Measurements from ENCODE around the gene SPO11.

Gene SPO11

GRCh38 chr20:57310821-57311514 is 18.6 kb upstream of the SPO11 start:
- DNase-seq: no peak

- no peak for DNase-seq
These were observed 17.5 kb upstream of the SPO11 start for GRCh38 chr20:57312138-57312537.

GRCh38 chr20:57313230-57313629 is 16.4 kb upstream of the SPO11 start:
- DNase-seq: no peak

DNA sequence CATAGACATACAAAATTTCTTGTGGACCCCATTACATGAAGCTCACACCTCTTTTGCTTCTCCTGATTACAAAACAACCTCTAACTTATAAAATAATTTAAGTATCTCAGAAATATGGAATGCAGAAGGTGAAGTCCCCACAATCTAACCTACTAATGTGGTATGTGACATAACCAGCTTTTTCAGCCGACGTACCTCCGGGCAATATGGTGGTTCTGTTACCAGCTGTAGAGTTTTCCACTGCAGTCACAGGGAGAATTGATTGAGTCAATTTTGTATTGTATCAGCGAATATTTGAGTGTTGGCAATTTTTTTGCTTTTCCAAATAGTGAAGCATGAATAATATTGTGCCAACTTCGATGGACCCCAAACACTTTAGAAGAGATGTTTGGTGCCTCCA is 15.7 kb upstream of the SPO11 start:
- DNase-seq: no peak

DNA sequence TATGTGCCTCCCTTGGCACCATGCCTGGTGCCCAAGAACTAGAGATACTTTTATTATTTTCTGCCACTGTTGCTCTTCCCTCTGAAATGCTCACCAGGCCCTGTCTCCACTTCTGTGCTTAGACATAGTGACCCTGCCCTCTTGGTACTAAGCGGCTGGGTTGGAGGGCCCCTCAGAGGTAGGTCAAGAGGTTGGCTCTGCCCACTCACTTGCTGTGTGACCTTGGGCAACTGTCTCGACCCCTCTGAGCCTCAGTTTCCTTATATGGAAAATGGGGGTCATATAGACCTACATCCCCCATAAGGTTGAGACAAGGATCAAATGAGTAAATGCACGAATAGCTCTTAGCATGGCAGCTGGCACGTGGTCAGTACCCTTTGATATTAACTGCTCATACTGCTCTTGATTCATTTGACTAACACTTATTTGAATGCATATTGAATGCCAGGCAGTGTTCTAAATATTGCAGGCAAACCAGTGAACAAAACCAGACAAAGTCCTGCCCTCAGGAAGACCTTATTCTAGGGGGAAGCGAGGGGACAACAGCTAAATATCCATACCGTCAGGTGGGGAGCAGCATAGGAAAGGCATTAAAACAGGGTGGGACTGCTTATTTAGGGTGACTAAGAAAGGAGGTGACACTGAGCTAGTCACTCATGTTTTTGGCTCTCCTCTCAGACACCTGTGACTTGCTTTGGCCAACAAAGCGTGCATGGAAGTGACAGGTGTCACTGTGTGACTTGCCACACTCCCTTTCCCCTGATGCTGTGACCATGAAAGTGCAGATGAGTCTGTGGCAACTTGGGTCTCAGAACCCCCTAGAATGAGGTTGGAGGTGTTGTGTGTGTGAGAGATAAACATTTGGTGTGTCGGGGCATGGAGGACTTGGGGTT is 14.3 kb upstream of the SPO11 start:
- DNase-seq: no peak

DNA sequence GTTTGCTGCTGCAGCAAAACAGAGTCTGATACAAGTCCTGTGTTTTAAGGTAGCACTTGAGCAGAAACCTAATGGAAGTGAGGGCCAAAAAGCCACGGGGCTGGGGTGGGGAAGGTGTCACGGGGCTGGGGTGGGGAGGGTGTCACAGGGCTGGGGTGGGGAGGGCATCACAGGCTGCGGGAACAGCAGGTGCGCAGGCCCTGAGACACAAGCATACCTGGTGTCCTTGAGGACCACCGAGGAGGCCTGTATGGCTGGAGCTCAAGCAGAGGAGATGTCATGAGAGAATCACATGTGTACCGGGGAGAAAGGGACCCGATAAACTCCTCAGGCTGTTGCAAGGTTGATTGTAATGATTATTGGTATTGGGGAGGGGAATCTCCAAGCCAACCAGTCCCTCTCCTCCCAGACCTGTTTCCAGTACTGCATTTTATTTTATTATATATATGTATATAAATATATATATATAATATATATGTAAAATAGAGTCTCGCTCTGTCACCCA is 13.6 kb upstream of the SPO11 start:
- DNase-seq: no peak

DNA sequence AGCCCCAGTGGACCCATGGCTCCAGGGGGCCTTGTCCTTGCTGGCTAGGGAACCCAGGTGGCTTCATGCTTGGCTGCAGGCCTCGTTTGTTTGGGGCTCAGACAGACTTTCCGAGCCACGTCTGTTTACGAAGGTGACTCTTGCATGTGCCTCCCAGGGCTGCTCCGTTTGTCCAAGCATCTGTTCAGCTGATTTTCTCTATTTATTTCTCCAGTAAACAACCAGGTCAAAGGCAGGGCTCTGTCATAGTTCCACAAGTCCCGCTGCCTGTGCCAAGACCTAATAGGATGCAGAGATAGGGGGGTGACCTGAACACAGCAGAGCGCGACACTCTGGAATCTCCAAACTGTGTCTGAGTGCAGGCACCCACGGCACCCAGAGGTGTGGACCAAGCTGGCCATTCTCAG is 12.8 kb upstream of the SPO11 start:
- no peak for DNase-seq

DNA sequence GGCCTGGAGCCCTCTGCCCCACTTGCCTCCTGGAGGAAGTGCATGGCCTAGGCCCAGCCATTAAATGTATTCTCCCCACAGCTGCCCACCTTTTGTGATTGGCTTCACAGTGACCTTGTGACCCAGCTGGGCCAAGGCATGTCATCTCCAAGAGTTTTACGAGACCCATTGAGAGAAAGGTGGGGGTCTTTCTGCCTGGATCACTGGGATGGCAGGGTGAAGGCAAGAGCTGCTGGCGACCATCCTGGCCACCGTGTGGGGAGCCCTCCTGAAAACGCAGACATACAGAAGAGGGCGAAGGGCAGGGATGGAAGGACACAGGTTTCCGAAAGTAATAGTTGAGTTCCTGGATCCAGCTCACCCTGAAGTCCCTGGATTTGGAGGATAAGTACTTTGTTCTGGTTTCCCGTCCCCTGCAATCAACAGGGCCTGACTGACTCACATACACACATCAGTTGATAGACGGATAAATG is 12.3 kb upstream of the SPO11 start:
- no peak for DNase-seq

DNA sequence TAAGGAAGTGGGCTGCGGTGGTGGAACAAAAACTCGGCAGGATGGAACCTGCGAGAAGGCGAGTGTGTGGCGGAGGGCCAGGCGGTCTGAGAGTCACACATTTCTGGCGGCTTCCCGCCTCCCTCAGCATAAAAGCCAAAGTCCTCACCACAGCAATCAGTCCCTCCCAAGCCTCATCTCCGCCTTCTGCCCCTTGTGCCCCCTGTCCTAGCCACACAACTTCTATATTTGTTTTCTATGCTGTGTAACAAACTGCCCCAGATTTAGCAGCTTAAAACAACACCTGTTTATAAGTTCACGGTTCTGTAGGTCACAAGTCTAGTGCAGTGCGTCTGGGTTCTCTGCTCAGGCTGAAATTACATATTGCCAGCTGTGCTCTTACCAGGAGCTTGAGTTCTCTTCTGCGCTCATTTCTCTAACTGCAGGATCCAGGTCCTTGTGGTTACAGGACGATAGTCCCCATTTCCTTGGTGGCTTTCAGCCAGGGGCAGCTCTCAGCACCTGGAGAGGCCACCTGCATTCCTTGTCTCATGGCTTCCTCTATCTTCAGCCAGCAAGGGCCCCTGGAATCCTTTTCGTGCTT is 11.7 kb upstream of the SPO11 start:
- DNase-seq: no peak

GRCh38 chr20:57319584-57319983 is 10.0 kb upstream of the SPO11 start:
- no peak for DNase-seq

DNA sequence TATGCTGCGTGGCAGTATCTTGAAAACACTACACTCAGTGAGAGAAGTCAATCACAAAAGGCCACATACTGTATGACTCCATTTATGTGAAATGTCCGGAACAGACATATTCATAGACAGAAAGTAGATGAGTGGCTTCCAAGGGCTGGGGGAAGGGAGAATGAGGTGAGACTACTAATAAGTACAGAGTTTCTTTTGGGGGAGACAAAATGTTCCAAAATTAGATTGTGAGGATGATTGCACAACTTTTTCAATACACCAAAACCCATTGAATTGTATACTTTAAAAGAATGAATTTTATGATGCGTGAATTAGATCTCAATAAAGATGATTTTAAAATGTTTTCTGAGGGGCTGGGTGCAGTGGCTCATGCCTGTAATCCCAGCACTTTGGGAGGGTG is 9.2 kb upstream of the SPO11 start:
- no peak for DNase-seq

DNA sequence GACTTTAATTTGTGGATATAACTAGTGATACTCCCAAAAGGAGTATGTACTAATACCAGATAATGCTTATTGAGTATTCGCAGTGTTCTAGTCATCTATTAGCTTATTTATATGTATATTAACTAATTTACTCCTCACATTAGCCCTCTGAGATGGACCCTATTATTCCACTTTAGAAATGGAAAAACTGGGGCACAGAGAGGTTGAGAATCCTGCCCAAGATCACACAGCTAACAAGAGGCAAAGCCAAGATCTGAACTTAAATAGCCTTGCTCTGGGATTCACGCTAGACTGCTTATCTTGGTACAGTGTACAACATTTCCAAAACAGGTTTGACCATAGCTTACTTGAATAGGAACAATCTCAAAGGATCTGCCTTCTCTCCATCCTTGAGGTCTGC is 8.5 kb upstream of the SPO11 start:
- DNase-seq: no peak

DNA sequence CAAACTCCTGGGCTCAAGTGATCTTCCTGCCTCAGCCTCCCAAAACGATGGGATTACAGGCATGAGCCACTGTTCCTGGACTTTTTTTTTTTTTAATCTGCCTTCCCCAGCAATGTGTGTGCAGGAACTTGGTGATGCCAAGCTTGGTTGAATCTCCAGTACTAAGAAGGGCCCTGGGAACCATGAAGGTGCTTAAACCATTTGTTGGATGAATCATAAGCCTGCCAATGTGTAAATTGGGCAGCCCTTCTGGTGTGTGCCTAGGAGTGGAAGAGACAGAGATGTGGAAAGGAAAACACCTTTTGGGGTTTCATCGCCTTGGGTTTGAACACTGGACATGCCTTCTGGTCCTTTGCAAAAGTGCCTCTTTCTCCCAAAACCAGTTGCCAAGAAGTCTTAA is 7.1 kb upstream of the SPO11 start:
- no peak for DNase-seq

GRCh38 chr20:57323034-57323433 is 6.6 kb upstream of the SPO11 start:
- DNase-seq: no peak

GRCh38 chr20:57325632-57326356 is 3.8 kb upstream of the SPO11 start:
- no peak for DNase-seq

DNA sequence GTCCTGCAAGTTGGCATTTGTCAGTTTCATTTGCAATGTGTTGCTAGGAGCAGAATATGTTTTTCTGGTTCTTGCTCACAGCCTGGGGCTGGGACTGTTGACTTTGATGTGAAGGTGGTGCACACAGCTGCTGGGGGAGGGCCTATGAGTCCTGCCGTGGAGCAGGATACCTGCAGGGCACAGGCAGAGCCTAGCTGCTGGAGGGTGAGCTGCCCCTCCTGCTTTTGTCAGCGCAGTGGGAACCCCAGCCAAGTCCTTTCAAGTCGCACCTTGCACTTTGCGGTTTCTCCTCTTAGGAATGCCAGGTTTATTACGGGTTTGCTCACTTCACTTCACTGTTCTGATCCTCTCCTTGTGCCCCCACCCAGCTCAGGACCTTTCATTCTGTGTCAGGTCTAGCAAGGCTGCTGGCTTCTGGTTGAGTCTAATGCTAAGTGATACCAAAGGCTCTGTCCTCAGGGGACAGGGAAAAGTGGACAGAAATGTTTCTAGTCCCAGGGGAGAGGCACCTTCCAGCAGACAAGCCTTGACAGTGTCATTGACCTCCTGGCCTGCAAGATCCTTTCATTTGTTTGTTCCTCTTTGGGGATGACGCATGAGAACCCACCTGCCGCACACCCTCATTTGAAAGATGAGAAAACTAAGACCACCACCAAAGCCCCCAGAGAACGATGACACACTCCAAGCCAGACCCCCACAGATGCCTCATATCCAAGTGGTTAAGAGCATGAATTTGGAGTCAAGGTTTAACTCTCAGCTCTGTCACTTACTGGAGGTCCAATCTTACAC is 2.7 kb upstream of the SPO11 start:
- DNase-seq: no peak

- no peak for DNase-seq
These were observed 1.8 kb upstream of the SPO11 start for GRCh38 chr20:57327820-57328219.

DNA sequence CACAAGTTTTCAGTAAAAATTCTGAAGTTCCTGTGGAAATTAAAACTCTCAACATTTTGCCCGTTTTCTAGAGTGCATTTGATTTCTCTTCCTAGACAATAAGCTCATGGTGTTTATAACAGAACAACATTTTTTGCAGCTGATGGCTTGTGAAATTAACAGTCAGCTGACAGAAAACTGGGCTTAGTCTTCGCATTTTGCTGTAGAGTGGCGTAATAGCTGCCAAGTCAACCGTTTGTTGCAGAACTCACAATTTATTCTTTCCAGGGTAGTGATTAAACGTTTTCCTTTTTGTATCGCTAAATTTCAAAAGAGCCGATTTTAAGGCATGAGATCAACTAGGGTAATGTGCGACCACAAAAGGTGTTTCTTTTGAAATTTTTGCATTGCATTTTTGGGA is 1.4 kb downstream of the SPO11 start:
- no peak for DNase-seq

DNA sequence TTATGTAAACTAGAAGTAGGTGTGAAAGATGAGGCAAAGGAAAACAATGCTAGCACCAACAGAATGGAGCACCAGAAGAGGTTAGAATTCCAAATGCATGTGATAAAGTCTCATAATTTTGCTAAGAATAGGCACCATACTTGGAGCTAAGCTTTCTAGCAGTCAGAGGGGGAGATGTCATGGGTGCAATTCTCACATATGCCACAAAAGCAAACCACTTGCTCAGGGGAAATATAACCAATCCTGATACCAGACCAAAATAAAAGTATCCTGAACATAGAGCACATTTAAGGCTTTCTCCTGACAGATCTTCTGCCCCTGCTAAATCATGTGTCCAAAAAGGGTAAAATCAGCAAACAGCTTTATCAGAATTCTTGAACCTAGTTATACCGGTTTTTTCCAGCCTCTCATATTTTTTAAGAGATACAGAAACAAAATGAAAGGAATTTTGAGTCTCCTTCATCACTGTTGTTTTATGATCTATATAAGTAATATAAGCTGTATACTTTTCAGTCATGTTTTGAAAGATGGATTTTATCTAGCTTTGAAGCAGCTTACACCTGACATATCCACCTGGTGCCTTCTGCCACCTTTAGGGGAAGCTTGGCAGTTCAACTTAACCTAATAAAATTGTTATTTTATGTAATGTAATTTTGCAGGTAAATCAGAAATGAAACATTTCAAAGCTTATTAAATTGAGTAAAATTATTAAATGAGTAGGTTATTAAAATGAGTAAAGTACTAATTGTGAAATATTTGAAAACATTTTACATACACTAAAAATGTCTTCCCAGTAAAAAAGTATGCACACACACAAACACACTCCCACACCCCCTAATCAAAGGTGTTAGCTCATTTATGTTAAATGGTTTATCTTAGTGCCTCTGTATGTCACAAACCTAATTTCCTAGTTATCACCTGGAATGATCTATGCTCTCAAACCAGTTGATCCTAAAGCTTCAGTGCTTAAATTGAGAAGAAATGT is 2.8 kb downstream of the SPO11 start:
- no peak for DNase-seq

DNA sequence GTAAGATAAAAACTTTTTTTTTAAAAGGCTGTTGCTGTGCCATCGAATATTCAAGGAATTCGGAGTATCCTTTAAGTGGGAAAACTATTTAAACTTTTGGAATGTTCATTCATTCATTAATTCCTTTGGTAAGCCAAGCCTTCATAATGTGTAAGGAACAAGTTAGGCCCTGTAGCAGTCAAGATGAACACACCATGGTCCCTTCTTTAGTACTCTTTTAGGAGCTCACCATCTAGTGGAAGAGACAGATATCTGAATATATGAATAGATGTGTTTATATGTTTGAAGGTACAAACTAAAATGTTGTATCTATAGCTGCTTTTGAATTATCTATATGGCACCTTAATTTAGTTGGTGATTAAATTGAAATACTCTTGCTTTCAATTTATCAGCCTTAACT is 5.8 kb downstream of the SPO11 start:
- no peak for DNase-seq

DNA sequence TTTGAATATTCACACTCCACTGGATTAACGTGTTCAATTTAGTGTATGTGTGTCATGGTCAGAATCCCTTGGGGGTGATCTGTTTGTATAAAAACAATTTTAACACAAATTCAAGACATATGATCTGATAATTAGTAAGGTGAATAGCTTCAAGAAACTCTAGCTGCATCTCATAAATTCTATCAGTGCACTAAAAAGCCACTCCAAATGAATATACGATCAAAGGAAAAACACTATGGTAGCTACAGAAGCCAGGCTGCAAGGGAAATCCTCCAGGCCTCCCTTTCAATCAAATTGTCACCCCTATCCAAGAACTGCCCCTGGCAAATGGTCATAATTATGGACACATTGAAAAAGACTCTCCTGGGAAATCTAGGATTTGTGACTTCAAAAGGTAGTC is 12.1 kb downstream of the SPO11 start:
- no peak for DNase-seq

Data from activated effector memory CD4-positive, alpha-beta T cell treated with anti-CD3 and anti-CD28 coated beads, Interleukin-2, amount 50 U/mL, for 16 hours (primary cell).